HG02870 (cell line): ENCODE data around the gene MARCHF4.
"Not testable (repeated sequence)": the region's sequence is repeated elsewhere in the genome, so short reads cannot be mapped to it uniquely, and the experiment has no call there.

Source experiments
- ATAC-seq: cut with Tn5 transposase; IDR thresholded peaks from one replicate; pipeline ENCODE4 v1.9.1; 2021; ENCODE audit warnings: mild to moderate bottlenecking, moderate library complexity; ENCODE audit not compliant: unreplicated experiment

MARCHF4 gene

GRCh38 chr2:216392018-216392562 lies 19.8 kb upstream of the MARCHF4 start:
- no peak for ATAC-seq

GRCh38 chr2:216391401-216391800 lies 19.1 kb upstream of the MARCHF4 start:
- no peak for ATAC-seq

- no peak for ATAC-seq
These were observed 17.3 kb upstream of the MARCHF4 start for GRCh38 chr2:216389570-216389969.

GRCh38 chr2:216388046-216388884 lies 16.0 kb upstream of the MARCHF4 start:
- peak; percentile 80 for ATAC-seq

GRCh38 chr2:216387262-216387661 lies 15.0 kb upstream of the MARCHF4 start:
- no peak for ATAC-seq

- ATAC-seq = no peak
These were observed 13.2 kb upstream of the MARCHF4 start for GRCh38 chr2:216385478-216385877.

GRCh38 chr2:216384409-216384808 lies 12.1 kb upstream of the MARCHF4 start:
- not testable (repeated sequence) for ATAC-seq

GRCh38 chr2:216379977-216380376 lies 7.7 kb upstream of the MARCHF4 start:
- ATAC-seq = no peak

- ATAC-seq = no peak
These were observed 3.0 kb upstream of the MARCHF4 start for GRCh38 chr2:216375286-216375685.

- no peak for ATAC-seq
These were observed 1.6 kb upstream of the MARCHF4 start for GRCh38 chr2:216373896-216374295.

GRCh38 chr2:216372761-216373291 lies 543 bp upstream of the MARCHF4 start:
- no peak for ATAC-seq

- ATAC-seq = no peak
These were observed 1.1 kb downstream of the MARCHF4 start for GRCh38 chr2:216370961-216371712.

- ATAC-seq = no peak
These were observed 2.5 kb downstream of the MARCHF4 start for GRCh38 chr2:216369821-216370220.

- ATAC-seq = no peak
These were observed 5.4 kb downstream of the MARCHF4 start for GRCh38 chr2:216366777-216367471.

GRCh38 chr2:216365518-216365917 lies 6.8 kb downstream of the MARCHF4 start:
- ATAC-seq = no peak

GRCh38 chr2:216363221-216363620 lies 9.1 kb downstream of the MARCHF4 start:
- no peak for ATAC-seq

GRCh38 chr2:216362730-216363129 lies 9.6 kb downstream of the MARCHF4 start:
- ATAC-seq = no peak

GRCh38 chr2:216355711-216356110 lies 16.6 kb downstream of the MARCHF4 start:
- no peak for ATAC-seq

GRCh38 chr2:216354306-216354705 lies 18.0 kb downstream of the MARCHF4 start:
- ATAC-seq = no peak

GRCh38 chr2:216352653-216353270 lies 19.5 kb downstream of the MARCHF4 start:
- ATAC-seq = no peak
